ENCODE measurements around the gene CALHM3. TPM values are rescaled to one million over a fixed set of nuclear protein-coding genes. Genes with fewer than 3 reads are reported as not detected.

Gene CALHM3
- total and polyA plus RNA-seq, 2 experiments from 2014 or later, result 0.14 to 0.19 TPM

DNA sequence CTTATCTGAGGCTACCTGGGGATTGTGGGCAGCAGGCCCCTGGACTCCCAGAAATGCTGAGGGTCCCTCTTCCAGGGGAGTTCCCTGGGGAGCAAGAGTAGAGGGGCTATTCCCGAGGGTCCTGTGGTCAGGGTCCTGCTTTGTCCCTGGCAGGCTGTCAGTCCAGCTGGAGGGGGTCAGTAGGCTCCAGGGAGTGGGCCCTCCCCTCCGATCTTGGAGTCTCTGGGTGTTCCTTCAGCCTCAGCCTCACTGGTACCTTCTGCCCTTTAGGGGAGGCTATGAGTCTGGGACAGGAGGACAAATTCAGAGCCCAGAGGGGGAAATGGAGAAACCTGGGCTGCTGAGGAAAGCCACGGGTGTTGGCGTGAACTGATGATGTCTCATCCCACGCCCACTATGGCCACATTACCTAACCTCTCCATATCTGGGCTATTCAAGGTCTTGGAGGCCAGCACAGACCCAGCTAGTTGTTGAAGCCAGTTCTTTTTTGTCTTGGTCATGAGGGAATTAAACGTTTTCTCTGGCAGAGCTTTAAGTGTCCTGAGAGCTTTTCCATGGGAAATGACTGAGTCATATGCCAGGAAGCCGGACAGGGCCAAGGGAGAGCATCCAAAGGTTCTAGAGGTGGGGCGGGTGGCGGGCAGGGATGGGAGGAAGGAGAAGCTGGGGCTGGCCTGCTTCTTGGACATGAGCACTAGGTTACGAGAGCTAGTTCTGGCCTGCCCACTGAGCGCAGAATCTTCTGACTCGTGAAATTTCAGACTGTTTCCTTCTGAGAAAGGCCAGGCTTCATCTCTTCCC is 33.1 kb downstream of the CALHM3 start:
- Mint-ChIP-seq H3K36me3 (ENCODE audit: low read depth) (peaks cover 74% of the 10 kb centered on the region), H3K27ac (no peak overlapping the region), H3K4me1 (peaks cover 7% of the 10 kb centered on the region; the same call in 2 of the 3 replicates), H3K27me3 (ENCODE audit: insufficient read depth, low read depth, poor library complexity) (peaks cover 12% of the 10 kb centered on the region), H3K4me3 (no peak overlapping the region), H3K9me3 (no peaks in the 10 kb centered on the region; the same call in 2 of the 3 replicates)
- Histone ChIP-seq H3F3A (replicated peaks; ENCODE audit: low read depth) (no peaks in the 10 kb centered on the region), H3K4me2 (no peak overlapping the region), H3K4me1 (ENCODE audit: insufficient read depth) (no peaks in the 10 kb centered on the region), H3K27me3 (ENCODE audit: insufficient read depth) (no peaks in the 10 kb centered on the region), H3K4me3 (no peak overlapping the region), H3K27ac (ENCODE audit: low read depth) (no peak overlapping the region), H2AFZ (no peak overlapping the region), H4K20me1 (replicated peaks; ENCODE audit: insufficient read depth) (no peaks in the 10 kb centered on the region; the same call in 1 of the 2 replicates), H3K36me3 (ENCODE audit: insufficient read depth) (peaks cover 42% of the 10 kb centered on the region), H3K9me2 (ENCODE audit: insufficient read depth) (no peaks in the 10 kb centered on the region), H3K79me2 (replicated peaks; ENCODE audit: insufficient read depth) (no peaks in the 10 kb centered on the region)
- DNase-seq (ENCODE audit: low spot score), result no peak
- ATAC-seq, result no peak
- TF ChIP-seq JUNB (IDR thresholded peaks at IDR 0.05; ENCODE audit: unreplicated experiment), result no peak
- TF ChIP-seq, protein P1, sequence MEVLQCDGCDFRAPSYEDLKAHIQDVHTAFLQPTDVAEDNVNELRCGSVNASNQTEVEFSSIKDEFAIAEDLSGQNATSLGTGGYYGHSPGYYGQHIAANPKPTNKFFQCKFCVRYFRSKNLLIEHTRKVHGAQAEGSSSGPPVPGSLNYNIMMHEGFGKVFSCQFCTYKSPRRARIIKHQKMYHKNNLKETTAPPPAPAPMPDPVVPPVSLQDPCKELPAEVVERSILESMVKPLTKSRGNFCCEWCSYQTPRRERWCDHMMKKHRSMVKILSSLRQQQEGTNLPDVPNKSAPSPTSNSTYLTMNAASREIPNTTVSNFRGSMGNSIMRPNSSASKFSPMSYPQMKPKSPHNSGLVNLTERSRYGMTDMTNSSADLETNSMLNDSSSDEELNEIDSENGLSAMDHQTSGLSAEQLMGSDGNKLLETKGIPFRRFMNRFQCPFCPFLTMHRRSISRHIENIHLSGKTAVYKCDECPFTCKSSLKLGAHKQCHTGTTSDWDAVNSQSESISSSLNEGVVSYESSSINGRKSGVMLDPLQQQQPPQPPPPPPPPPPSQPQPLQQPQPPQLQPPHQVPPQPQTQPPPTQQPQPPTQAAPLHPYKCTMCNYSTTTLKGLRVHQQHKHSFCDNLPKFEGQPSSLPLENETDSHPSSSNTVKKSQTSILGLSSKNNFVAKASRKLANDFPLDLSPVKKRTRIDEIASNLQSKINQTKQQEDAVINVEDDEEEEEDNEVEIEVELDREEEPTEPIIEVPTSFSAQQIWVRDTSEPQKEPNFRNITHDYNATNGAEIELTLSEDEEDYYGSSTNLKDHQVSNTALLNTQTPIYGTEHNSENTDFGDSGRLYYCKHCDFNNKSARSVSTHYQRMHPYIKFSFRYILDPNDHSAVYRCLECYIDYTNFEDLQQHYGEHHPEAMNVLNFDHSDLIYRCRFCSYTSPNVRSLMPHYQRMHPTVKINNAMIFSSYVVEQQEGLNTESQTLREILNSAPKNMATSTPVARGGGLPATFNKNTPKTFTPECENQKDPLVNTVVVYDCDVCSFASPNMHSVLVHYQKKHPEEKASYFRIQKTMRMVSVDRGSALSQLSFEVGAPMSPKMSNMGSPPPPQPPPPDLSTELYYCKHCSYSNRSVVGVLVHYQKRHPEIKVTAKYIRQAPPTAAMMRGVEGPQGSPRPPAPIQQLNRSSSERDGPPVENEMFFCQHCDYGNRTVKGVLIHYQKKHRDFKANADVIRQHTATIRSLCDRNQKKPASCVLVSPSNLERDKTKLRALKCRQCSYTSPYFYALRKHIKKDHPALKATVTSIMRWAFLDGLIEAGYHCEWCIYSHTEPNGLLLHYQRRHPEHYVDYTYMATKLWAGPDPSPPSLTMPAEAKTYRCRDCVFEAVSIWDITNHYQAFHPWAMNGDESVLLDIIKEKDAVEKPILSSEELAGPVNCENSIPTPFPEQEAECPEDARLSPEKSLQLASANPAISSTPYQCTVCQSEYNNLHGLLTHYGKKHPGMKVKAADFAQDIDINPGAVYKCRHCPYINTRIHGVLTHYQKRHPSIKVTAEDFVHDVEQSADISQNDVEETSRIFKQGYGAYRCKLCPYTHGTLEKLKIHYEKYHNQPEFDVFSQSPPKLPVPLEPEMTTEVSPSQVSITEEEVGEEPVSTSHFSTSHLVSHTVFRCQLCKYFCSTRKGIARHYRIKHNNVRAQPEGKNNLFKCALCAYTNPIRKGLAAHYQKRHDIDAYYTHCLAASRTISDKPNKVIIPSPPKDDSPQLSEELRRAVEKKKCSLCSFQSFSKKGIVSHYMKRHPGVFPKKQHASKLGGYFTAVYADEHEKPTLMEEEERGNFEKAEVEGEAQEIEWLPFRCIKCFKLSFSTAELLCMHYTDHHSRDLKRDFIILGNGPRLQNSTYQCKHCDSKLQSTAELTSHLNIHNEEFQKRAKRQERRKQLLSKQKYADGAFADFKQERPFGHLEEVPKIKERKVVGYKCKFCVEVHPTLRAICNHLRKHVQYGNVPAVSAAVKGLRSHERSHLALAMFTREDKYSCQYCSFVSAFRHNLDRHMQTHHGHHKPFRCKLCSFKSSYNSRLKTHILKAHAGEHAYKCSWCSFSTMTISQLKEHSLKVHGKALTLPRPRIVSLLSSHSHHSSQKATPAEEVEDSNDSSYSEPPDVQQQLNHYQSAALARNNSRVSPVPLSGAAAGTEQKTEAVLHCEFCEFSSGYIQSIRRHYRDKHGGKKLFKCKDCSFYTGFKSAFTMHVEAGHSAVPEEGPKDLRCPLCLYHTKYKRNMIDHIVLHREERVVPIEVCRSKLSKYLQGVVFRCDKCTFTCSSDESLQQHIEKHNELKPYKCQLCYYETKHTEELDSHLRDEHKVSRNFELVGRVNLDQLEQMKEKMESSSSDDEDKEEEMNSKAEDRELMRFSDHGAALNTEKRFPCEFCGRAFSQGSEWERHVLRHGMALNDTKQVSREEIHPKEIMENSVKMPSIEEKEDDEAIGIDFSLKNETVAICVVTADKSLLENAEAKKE (CRISPR knock-in tag; IDR thresholded peaks at IDR 0.05), result no peak
- TF ChIP-seq, protein P2, sequence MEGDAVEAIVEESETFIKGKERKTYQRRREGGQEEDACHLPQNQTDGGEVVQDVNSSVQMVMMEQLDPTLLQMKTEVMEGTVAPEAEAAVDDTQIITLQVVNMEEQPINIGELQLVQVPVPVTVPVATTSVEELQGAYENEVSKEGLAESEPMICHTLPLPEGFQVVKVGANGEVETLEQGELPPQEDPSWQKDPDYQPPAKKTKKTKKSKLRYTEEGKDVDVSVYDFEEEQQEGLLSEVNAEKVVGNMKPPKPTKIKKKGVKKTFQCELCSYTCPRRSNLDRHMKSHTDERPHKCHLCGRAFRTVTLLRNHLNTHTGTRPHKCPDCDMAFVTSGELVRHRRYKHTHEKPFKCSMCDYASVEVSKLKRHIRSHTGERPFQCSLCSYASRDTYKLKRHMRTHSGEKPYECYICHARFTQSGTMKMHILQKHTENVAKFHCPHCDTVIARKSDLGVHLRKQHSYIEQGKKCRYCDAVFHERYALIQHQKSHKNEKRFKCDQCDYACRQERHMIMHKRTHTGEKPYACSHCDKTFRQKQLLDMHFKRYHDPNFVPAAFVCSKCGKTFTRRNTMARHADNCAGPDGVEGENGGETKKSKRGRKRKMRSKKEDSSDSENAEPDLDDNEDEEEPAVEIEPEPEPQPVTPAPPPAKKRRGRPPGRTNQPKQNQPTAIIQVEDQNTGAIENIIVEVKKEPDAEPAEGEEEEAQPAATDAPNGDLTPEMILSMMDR (conservative IDR thresholded peaks at IDR 0.05; ENCODE audit: low read depth in 2 of 2), result no peak
- TF ChIP-seq STAT1 (IDR thresholded peaks at IDR 0.05; ENCODE audit: unreplicated experiment), result no peak
- no peak for TF ChIP-seq EZH2phosphoT487 (IDR thresholded peaks at IDR 0.05; ENCODE audit: unreplicated experiment)
- no peak for TF ChIP-seq EZH2 (IDR thresholded peaks at IDR 0.05; ENCODE audit: low read depth, unreplicated experiment)
- no peak for TF ChIP-seq ZNF114 (CRISPR knock-in tag; IDR thresholded peaks at IDR 0.05)
- no peak for TF ChIP-seq CREB1 (CRISPR knock-in tag; IDR thresholded peaks at IDR 0.05; ENCODE audit: low read depth)
- TF ChIP-seq, protein P3, sequence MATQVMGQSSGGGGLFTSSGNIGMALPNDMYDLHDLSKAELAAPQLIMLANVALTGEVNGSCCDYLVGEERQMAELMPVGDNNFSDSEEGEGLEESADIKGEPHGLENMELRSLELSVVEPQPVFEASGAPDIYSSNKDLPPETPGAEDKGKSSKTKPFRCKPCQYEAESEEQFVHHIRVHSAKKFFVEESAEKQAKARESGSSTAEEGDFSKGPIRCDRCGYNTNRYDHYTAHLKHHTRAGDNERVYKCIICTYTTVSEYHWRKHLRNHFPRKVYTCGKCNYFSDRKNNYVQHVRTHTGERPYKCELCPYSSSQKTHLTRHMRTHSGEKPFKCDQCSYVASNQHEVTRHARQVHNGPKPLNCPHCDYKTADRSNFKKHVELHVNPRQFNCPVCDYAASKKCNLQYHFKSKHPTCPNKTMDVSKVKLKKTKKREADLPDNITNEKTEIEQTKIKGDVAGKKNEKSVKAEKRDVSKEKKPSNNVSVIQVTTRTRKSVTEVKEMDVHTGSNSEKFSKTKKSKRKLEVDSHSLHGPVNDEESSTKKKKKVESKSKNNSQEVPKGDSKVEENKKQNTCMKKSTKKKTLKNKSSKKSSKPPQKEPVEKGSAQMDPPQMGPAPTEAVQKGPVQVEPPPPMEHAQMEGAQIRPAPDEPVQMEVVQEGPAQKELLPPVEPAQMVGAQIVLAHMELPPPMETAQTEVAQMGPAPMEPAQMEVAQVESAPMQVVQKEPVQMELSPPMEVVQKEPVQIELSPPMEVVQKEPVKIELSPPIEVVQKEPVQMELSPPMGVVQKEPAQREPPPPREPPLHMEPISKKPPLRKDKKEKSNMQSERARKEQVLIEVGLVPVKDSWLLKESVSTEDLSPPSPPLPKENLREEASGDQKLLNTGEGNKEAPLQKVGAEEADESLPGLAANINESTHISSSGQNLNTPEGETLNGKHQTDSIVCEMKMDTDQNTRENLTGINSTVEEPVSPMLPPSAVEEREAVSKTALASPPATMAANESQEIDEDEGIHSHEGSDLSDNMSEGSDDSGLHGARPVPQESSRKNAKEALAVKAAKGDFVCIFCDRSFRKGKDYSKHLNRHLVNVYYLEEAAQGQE (IDR thresholded peaks at IDR 0.05; ENCODE audit: unreplicated experiment), result no peak
- TF ChIP-seq ZNF331 (CRISPR knock-in tag; IDR thresholded peaks at IDR 0.05; ENCODE audit: low read depth), result no peak
- TF ChIP-seq POLR2AphosphoS5 (IDR thresholded peaks at IDR 0.05; ENCODE audit: low read depth), result no peak; the same call in 1 of the 2 replicates
- TF ChIP-seq, protein P4, sequence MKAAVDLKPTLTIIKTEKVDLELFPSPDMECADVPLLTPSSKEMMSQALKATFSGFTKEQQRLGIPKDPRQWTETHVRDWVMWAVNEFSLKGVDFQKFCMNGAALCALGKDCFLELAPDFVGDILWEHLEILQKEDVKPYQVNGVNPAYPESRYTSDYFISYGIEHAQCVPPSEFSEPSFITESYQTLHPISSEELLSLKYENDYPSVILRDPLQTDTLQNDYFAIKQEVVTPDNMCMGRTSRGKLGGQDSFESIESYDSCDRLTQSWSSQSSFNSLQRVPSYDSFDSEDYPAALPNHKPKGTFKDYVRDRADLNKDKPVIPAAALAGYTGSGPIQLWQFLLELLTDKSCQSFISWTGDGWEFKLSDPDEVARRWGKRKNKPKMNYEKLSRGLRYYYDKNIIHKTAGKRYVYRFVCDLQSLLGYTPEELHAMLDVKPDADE (IDR thresholded peaks at IDR 0.05), result no peak
- TF ChIP-seq NANOG (IDR thresholded peaks at IDR 0.05; ENCODE audit: borderline replicate concordance), result no peak

Measured in GM23338 (cell line).